ENCODE results near the gene KIRREL3.

The KIRREL3 gene

DNA sequence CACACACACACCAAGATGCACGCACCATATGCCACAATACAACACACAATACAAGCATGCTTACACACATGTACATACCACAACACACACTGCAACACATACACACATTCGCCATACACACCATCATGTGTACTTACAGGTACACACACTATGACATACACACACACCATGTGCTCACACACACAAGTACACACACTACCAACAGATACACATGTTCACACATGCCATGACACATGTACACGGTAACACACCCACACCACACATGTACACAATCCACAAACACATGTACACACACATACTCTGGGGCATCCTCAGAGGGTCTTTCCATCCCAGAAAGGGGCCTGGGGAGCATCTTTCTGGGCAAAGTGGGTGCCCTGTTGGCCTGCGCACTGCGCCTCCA lies 562.8 kb downstream of the KIRREL3 start:
- H3K4me3 ChIP-seq (ENCODE audit: low read depth, low read length): no peak overlapping the region
- DNase-seq (ENCODE audit: low read depth, low spot score): no peak
- TF ChIP-seq, protein P1, sequence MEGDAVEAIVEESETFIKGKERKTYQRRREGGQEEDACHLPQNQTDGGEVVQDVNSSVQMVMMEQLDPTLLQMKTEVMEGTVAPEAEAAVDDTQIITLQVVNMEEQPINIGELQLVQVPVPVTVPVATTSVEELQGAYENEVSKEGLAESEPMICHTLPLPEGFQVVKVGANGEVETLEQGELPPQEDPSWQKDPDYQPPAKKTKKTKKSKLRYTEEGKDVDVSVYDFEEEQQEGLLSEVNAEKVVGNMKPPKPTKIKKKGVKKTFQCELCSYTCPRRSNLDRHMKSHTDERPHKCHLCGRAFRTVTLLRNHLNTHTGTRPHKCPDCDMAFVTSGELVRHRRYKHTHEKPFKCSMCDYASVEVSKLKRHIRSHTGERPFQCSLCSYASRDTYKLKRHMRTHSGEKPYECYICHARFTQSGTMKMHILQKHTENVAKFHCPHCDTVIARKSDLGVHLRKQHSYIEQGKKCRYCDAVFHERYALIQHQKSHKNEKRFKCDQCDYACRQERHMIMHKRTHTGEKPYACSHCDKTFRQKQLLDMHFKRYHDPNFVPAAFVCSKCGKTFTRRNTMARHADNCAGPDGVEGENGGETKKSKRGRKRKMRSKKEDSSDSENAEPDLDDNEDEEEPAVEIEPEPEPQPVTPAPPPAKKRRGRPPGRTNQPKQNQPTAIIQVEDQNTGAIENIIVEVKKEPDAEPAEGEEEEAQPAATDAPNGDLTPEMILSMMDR (IDR thresholded peaks at IDR 0.05; ENCODE audit: insufficient read depth, low read length, missing control alignments): no peak
- POLR2A ChIA-PET: no interaction called here
- CTCF ChIA-PET: interaction anchor here (1.2 to 8.3 kb wide), 3 partner anchors 6 to 908 kb away, joined by 3 to 104 read pairs (median 75); no protein-coding TSS in a partner anchor

DNA sequence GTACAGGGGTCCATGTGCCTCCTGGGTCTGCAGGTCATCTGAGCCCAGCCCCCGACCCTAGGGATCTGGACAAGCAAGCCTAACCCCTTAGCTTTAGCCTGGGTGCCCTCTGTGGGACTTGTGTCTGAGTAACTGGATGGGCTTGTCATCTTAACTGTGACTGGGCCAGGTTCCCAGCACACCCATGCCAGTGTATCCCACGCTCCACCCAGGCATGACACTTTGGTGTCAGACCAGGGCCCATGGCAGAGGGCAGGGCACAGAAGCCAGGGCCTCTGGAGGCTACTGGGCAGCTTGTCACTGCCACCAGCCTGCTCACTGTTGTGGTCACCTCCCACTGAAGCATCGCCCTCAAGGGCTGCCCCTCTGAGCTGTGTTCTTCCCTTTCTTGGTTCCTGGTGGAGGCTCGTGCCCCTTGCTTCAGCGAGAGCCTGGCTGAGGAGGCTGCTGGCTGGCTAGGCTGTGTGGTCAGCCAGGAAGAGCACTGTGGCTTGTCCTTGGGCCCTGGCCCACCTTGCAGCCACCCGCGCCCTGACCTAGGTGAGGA lies 564.3 kb downstream of the KIRREL3 start:
- ChIA-PET POLR2A (no interaction called here), CTCF (interaction anchor here (0.6 to 1.7 kb wide), 4 partner anchors 45 to 909 kb away, joined by 3 to 9 read pairs (median 3); no protein-coding TSS in a partner anchor)
- TF ChIP-seq, protein P1 (IDR thresholded peaks at IDR 0.05; ENCODE audit: insufficient read depth, low read length, missing control alignments): no peak
- no peak overlapping the region for H3K4me3 ChIP-seq (ENCODE audit: low read depth, low read length)
- DNase-seq (ENCODE audit: low read depth, low spot score): no peak

DNA sequence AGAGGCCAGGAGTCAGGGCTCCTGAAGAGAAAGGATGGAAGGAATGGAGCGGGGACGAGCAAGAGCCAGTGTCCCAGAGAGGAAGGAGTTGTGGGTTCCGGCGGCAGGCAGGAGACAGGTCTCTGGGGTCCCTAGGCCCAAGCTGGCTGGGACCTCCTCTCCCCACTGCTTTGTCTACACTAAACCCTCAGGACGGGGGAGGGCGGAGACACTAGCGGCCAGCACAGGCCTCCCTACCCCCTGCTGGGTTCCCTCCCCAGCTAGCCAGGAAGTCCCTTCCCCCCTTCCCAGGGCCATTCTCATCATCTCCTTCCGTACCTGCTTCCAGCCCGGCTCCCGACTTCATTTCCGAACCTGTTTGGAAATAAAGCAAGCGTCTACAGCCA lies 565.6 kb downstream of the KIRREL3 start:
- POLR2A ChIA-PET: no interaction called here
- CTCF ChIA-PET: interaction anchor here (2.1 to 5.4 kb wide), 2 partner anchors 46 to 124 kb away, joined by 9 to 71 read pairs; no protein-coding TSS in a partner anchor
- no peak for DNase-seq (ENCODE audit: low read depth, low spot score)
- no peak overlapping the region for H3K4me3 ChIP-seq (ENCODE audit: low read depth, low read length)
- TF ChIP-seq, protein P1 (IDR thresholded peaks at IDR 0.05; ENCODE audit: insufficient read depth, low read length, missing control alignments): no peak

DNA sequence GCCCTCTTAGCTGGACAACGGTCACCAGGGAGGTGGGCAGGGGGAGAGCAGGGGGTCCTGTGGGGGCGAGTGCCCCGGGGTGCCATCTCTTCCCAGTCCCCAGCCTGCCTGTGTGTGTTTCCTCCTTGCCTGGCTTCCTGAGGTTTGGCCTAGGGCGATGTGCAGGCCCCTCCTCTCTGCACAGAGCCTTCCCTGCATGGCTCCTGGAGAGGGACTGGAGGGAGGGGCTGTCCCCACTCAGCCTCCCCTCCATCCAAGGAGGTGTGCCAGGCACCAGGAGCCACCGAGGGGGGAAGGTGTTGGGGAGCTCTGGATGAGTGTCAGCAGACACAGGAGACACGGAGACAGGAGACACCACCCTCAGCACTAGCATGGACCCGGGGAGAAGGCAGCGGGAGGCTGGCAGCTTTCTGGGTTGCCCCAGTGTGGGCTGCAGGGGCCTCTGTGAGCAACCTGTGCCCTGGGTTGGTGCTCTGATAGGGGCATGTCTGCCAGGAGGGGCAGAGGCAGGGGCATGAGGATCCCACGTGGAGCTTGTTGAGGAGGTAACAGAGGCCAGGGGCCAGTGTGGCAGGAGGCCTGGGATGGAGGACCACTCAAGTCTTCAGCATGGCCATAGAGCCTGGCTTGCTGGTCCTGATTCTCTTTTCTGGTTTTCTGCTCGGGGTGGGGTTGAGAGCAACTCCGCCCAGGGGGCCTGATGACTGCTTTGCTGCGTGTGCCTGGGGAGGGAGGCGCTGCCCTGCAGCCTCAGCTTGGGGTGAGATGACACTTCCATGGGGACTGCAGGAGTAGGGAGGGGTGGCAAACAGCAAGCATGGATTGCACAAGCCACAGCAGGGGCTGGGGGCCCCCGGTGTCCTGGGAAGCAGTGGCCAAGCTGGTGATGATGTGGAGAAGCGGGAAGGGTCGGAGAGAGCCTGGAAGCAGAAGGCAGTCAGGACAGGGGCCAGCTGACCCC lies 566.3 kb downstream of the KIRREL3 start:
- TF ChIP-seq, protein P1 (IDR thresholded peaks at IDR 0.05; ENCODE audit: insufficient read depth, low read length, missing control alignments): no peak
- no peak overlapping the region for H3K4me3 ChIP-seq (ENCODE audit: low read depth, low read length)
- ChIA-PET CTCF (interaction anchor here (1.3 to 6.5 kb wide), 5 partner anchors 7 to 913 kb away, joined by 4 to 75 read pairs (median 9); no protein-coding TSS in a partner anchor), POLR2A (no interaction called here)
- DNase-seq (ENCODE audit: low read depth, low spot score): no peak

DNA sequence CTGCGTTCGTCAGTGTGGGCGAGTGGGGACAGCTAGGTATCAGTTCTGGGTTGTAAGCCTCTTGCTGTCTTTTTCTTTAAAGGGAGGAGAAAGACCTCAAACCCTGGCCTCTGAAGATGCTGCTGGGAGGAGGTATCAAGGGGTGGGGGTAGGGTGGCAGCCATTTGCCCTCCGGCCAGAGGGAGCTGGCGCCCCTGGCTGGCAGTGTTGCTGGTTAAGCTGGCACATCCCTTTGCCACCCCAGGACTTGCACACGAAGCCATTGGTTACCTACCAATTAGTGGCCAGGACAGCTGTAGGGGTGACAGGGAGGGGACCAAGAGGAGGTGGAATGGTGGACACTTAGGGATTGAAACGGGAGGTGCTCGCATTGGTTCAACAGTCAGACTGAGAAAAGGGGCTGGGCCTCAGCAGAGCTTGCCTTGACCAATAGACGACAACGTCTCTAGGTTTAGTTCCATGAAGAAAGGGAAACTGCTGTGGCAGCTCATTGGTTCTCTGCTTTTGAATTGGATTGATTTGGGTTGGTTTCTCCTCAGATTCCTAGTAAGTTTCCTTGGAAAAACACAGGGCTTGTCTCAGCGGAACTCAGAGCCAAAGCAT lies 567.2 kb downstream of the KIRREL3 start:
- POLR2A ChIA-PET: no interaction called here
- H3K4me3 ChIP-seq (ENCODE audit: low read depth, low read length): no peak overlapping the region
- TF ChIP-seq, protein P1 (IDR thresholded peaks at IDR 0.05; ENCODE audit: insufficient read depth, low read length, missing control alignments): no peak
- CTCF ChIA-PET: interaction anchor here (1.2 to 6.5 kb wide), 6 partner anchors 8 to 914 kb away, joined by 3 to 75 read pairs (median 6); no protein-coding TSS in a partner anchor
- no peak for DNase-seq (ENCODE audit: low read depth, low spot score)
